GM19099 (cell line): ENCODE results near the gene ANKRD13B.

Experiments used
- POLR2A ChIP-seq: IDR thresholded peaks from 3 replicates; pipeline ENCODE4 v1.6.1; 2011; ENCODE audit warnings: low read depth; ENCODE audit not compliant: insufficient read length; ENCODE audit errors: extremely low read depth

The ANKRD13B gene

DNA sequence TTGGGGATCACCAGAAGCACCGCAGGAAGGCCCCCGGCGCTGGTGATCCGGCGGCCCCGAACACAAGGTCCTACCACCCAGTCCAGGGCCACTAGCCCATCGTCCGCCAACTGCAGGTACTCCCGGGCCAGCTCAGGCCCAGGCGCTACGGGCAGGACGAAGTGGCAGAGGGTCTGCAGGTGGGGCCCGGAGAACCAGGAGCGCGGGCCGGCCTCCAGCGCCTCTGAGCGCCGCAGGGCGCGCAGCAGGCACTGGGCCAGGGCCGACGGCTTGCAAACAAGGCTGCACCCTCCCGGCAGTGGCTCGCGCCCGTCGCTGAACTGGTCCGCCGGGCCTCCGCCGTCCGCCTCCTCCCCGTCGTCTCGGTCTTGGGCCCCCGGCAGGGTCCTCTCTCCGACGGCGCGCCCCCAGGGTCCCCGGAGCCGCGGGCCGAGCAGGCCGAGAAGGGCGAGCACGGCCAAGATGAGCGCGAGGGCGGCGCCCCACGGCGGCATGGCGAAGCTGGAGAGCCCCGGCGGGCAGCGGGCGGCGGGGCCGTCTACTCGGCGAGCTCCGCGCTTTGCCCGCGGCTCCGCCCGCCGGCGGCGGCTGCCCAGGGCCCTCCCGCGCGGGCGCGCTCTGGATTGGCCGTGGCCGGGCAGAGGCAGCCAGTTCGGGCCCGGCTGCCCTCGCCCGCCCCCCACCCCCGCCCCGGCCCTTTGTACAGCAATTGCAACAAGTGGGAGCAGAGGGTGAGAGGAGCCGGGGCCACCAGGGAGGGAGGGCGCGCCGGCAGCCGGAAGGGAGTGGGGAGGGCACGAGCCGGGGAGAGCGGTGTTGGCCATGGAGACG, 26.2 kb upstream of the ANKRD13B start, which contains the start of gene ABHD15:
ABHD15 (minus strand) TSS at position 565 of the 831 bp plus-strand sequence; CDS start at position 494, 71 bp downstream.
- no peak for TF ChIP-seq POLR2A

DNA sequence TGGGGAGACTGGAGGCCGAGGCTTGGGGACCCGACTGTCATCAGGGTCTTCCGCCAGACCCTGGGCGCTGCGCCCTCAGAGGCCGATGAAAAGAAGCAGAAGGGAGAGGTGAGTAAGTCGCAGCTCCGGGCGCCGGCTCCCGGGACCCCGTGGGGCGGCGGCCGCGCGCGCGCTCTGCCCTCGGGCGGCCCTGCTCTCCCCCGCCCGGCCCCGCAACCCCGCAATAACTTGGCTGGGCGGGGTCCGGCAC, 25.7 kb upstream of the ANKRD13B start:
- TF ChIP-seq POLR2A, result no peak

DNA sequence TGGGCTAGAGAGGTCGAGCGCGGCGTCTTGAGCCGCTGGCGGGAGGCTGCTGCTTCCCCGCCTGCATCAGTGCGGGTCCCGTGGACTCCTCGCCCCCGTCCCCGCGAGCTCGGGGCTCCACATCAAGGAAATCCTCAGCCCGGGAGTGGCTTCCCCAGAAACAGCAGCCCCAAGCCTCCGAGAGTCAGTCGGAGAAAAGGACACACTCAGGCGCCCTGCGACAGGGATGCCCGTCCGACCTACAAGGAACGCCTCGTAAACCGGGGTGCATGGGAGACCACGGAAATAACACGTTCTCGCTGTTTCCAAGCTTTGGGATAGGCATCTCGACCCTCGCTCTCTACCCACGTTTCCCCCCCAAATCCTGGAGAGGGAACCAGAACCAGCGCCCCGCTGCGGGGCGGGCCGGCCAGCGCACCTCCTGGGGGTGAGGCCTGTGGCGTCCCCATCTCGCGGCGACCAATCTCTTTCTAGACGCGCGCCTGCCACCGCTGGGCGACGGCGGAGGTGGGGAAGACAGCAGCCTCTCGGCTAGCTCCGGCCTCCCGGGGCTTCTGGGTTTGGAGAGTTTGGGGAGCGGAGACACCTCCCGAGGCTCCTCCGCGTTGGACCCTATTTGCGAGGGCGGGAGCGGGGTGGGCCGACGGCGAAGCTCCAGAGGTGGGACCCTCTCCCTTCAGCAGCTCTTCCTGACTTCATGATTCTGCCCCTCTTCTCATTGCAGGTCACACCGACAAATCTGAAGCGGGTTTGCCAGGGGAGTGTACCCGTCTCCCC, 25.2 kb upstream of the ANKRD13B start:
- peak; percentile 20 for TF ChIP-seq POLR2A

DNA sequence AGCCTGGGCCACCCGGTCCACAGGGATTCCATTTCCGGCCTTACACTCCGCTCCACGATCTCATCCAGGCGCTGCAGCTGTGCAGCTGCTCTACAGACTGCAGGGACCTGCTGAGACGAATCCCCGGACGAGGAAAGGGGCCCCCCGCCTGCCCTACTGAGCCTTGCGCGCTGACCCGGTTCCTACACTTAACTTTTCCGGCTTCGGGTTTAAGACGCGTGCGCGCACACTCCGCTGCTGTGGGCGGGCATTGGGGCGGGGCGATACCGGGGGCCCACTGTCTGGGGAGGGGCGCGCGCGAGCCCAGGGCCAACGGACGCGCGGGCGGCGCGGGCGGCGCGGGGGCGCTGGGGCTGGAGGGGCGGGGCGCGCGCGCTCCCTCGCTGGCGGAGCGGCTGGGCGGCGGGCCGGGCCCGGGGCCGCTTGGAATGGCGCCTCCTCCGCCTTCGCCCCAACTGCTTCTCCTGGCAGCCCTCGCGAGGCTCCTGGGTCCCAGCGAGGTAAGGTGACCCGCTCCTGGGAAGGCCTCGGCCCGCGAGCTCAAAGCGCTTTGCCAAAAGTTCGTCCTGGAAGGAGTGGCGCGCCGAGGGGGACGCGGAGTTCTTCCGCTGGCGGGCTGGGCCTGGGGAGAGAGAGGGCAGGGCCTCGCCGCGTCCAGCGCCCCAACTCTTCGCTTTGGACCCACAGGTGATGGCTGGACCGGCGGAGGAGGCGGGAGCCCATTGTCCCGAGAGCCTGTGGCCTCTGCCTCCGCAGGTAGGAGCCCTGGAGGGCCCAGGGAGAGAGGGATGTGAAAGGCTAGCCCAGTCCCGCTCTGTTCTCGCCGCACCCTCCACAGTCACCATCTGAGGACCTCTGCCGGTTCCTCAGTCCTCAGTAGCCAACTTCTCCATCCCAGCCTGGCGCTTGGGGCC, 24.3 kb upstream of the ANKRD13B start, which contains the start of gene TP53I13:
TP53I13 (plus strand) TSS at position 371 of the 914 bp plus-strand sequence; CDS start at position 429, 58 bp downstream.
- peak; percentile 80 for TF ChIP-seq POLR2A

DNA sequence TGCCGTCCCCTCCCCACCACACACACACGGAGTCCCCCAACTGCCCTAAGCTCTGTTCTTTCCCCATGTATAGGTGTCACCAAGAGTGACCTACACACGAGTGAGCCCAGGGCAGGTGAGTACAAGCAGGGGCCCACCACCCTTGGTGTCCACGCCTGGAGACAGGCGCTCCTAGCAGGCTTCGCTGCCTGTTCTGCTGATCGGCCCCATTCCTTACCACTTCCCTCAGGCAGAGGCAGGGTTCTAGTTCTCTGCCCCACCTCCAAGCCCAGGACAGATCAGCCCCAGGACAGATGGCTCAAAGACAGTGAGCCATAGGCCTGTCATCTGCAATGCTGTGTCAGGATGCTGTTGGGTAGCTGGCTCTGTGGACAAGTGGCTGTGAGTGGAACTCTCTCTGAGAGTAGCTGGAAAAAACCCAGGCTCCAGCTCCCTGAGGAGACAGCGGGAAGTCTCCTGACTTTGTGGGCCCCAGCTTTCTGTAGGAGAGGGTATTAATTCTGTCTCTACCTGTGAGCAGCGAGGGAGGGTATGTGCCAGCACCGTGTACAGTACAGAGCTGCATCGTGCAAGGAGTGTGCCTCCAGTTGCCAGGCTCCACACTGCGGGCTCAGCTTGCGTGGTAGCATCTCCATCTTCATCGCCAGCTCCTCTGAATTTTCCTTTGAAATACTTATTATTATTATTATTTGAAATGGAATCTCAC, 23.5 kb upstream of the ANKRD13B start:
- TF ChIP-seq POLR2A, result no peak

DNA sequence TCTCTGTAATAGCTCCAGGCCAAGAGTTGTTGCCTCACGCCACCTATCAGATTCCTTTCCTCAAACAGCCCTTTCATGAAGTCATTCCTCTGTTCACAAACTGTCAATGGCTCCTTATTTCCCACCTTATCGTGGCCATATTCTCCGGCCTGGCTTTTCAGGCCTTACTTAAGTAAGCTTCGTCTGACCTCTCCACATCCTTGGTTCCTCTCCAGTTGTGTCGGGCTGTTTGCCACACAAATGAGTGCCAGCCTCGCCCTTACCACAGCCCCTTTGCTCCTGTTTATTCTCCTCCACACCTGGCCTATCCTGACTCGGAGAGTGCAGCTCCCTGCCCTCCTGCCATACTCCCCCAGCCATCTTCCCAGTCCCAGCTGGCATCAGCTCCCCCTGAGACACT, 22.4 kb upstream of the ANKRD13B start:
- no peak for TF ChIP-seq POLR2A

DNA sequence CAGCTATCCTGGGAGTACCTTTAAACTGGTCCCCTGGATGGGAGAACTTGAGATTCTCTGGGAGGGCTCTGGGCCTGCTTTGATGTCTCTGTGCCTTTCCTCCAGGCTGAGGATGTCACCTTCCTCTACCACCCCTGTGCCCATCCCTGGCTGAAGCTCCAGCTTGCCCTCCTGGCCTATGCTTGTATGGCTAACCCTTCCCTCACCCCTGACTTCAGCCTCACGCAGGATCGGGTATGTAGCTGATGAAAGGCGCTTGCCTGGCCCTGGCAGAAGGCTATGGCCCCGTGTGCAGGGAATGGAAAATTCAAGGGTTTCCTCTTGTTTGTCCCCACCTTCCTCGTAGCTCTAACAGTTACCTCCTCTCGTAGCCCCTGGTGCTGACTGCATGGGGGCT, 21.4 kb upstream of the ANKRD13B start:
- TF ChIP-seq POLR2A, result no peak

DNA sequence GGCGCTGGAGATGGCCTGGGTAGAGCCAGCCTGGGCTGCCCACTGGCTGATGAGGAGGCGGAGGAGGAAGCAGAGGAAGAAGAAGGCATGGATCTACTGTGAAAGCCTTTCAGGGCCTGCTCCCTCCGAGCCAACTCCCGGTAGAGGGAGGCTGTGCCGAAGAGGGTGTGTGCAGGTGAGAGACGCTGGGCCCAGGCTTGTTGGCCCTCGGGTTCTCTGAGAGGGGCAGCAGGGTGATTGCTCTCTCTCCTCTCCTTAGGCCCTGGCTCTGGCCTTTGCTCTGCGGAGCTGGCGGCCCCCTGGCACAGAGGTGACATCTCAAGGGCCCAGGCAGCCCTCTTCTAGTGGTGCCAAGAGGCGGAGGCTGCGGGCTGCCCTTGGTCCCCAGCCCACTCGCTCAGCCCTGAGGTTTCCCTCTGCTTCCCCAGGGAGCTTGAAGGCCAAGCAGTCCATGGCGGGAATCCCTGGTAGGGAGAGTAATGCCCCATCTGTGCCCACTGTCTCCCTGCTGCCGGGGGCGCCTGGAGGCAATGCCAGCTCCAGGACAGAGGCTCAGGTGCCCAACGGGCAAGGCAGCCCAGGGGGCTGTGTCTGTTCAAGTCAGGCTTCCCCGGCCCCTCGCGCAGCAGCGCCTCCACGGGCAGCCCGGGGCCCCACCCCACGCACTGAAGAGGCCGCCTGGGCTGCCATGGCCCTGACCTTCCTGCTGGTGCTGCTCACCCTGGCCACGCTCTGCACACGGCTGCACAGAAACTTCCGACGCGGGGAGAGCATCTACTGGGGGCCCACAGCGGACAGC, 20.9 kb upstream of the ANKRD13B start:
- TF ChIP-seq POLR2A, result no peak

DNA sequence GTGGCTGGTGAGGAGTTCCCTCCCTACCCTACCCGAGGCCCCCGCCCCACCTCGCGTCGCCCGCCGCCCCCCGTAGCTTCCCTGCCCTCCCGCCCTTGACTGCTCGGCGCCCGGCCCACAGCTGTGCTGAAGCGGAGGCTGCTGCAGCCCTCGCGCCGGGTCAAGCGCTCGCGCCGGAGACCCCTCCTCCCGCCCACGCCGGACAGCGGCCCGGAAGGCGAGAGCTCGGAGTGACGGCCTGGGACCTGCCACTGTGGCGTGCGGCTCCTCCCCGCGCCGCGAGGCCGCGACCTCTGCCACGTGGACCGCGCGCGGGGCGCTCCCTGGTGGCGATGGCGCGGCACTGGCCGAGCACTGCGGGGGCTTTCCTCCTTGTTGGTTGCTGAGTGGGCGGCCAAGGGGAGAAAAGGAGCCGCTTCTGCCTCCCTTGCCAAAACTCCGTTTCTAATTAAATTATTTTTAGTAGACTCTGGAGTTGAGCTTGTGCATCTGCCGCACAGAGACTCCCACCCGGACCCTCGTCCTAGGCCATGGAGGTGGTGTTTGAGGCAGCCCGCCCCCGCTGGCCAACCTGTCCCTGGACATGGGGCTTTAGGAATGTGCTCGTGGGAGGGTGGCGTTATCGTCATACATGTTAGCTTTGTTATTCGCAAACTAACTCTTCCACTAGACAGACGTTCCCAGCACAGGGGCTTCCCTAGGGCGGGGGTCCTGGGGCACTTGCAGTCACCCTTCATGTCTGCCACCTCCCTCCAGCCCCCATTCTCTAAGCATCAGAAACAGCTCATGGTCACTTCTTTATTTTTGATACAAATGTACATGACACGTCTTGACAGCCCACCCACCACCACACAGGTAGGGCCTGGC, 20.0 kb upstream of the ANKRD13B start:
- TF ChIP-seq POLR2A, result peak; percentile 28

DNA sequence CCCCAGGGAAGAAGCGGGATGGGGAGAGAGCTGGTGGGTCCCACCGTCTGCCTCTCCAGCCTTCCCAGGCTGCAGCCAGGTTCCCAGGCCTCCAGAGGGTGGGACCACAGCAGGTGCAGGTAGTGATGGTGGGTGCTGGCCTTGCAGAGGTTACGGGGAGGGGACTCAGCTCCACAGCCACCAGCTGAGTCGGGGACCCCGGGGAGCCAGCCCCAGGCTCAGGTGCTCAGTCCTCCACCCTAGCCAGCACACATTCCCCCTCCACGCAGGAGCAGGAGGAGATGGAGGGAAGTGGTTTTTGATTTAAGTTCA, 19.4 kb upstream of the ANKRD13B start:
- TF ChIP-seq POLR2A, result no peak

DNA sequence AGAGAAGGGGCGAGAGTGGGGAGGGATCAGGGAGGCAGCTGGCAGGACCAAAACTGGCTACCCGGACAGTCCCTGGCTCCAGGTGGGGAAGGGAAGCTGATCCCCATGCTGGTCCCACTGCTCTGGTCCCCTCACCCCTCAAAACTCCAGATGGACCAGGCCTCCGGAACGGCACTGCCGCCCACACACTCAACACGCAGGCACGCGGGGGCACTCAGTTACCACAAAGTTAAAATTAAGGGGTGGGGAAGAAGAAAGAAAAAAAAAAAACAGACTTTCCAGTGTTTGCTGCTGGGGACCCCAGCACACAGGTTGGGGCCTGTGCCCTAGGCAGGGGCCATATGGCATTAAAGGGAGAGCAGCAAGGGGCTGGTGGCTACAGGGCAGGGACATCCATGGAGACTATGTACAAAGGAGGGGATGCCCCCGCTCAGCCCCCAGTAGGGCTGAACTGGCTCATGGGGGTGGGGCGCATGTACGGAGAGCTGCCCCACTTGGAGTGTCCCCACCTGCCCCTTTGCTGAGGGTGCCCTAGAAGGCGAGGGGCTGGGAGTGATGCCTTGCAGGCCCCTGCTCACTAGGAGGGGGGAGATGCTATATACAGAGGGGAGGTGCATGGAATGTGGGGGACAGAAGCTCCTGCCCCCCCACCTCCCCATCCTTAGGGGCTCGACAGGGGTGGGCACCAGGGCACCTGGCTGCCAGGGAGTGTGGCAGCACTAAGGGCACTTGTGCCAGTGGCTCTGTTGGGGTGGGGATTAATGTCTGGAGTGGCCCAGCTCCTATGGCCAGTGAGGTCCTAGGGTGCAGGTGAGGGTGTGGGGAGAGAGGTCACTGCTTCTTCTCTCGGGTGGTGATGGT, 18.8 kb upstream of the ANKRD13B start:
- TF ChIP-seq POLR2A, result no peak
